ENCODE data around the gene HMBS.
"Not testable (repeated sequence)": the region's sequence is repeated elsewhere in the genome, so short reads cannot be mapped to it uniquely, and the experiment has no call there.

Gene HMBS

DNA sequence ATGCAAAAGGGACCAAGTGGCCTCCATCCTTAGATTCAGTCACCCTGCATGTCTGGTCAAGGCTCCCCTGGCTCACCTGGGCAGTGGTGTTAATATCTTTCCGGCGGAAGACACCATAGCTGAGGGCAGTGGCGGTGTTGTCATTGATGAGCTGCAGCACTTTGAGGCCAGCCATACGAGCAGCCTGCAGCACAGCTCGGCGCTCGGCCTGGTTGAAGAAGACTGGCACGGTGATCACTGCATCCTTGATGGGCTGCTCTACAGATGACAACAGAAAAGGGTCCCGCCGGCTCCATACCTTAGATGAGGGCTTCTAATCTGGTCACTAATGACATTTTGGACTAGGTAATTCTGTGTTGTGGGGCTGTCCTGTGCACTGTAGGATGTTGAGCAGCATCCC, 30.3 kb upstream of the HMBS start:
- CTCF ChIA-PET = interaction anchor here (1.8 to 6.0 kb wide), 3 partner anchors 9 to 23 kb away, joined by 6 to 34 read pairs (median 10); partner anchors contain the start of gene SLC37A4
- POLR2A ChIA-PET = interaction anchor here (0.9 kb wide), 1 partner anchor 8 kb away, joined by 3 read pairs; no protein-coding TSS in a partner anchor

DNA sequence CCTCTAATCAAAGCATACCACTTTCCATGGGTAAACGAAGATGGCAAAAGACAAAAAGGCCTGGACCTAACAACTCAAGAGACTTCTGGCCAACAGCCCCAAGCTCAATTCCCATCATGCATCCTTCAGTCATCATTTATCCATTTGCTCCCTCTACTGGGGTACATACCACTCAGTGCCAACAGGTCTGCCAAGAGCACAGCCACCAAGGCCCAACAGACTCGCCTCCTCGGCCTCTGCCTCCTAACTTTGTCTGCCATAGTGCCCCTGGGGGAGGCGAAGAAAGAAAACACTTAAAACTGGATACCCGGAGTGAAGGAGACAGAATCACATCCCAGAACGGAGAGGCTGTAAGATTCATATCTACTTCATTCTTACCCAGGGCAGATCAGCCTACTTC, 28.8 kb upstream of the HMBS start:
- H3K4me3 ChIP-seq (ENCODE audit: low read depth, low read length) = peak overlapping the region; percentile 85
- no peak for DNase-seq (ENCODE audit: low read depth, low spot score)
- CTCF ChIA-PET = interaction anchor here (0.9 to 6.0 kb wide), 12 partner anchors 8 to 366 kb away, joined by 3 to 34 read pairs (median 6); partner anchors contain the start of genes CBL, SLC37A4 and VPS11
- TF ChIP-seq, protein P1, sequence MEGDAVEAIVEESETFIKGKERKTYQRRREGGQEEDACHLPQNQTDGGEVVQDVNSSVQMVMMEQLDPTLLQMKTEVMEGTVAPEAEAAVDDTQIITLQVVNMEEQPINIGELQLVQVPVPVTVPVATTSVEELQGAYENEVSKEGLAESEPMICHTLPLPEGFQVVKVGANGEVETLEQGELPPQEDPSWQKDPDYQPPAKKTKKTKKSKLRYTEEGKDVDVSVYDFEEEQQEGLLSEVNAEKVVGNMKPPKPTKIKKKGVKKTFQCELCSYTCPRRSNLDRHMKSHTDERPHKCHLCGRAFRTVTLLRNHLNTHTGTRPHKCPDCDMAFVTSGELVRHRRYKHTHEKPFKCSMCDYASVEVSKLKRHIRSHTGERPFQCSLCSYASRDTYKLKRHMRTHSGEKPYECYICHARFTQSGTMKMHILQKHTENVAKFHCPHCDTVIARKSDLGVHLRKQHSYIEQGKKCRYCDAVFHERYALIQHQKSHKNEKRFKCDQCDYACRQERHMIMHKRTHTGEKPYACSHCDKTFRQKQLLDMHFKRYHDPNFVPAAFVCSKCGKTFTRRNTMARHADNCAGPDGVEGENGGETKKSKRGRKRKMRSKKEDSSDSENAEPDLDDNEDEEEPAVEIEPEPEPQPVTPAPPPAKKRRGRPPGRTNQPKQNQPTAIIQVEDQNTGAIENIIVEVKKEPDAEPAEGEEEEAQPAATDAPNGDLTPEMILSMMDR (IDR thresholded peaks at IDR 0.05; ENCODE audit: insufficient read depth, low read length, missing control alignments) = peak; percentile 27
- POLR2A ChIA-PET = interaction anchor here (0.7 to 1.4 kb wide), 2 partner anchors 12 to 351 kb away, joined by 3 to 6 read pairs; partner anchors contain the start of gene VPS11

More for the DNA sequence above, 30.3 kb upstream of the HMBS start:
- H3K4me3 ChIP-seq (ENCODE audit: low read depth, low read length) = no peak overlapping the region; the same call in 1 of the 2 replicates
- no peak for DNase-seq (ENCODE audit: low read depth, low spot score)
- TF ChIP-seq, protein P1 (IDR thresholded peaks at IDR 0.05; ENCODE audit: insufficient read depth, low read length, missing control alignments) = no peak

DNA sequence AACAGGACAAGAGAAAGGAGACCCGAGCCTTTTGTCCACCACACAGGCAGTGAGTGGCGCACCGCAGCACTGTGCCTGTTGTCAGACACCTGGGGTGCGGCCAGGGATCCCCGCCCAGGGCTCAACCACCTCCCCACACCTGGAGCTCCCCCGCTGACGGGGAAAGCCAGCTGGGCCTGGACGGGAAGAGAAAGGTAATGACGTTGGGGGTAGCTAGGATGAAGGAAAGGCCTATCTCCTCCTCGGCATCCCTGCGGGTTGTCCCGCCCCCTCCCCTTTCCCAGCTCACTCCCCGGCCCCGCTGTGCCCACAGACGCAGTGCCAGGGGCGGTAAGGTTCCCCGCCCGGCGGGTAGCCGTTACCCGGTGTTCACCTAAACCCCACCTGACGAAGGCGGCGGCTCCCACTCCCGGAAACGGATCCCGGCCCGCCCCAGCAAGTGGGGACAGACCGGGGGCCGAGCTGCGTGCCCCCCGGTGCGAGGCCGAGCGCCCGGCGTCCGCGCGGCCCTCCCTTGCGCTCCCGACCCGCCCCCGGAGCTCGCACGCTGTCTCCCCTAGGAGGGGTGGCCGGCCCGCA, 28.2 kb upstream of the HMBS start:
- DNase-seq (ENCODE audit: low read depth, low spot score) = no peak
- ChIA-PET CTCF (interaction anchor here (0.9 to 6.0 kb wide), 11 partner anchors 9 to 367 kb away, joined by 3 to 34 read pairs (median 7); partner anchors contain the start of genes SLC37A4 and VPS11), POLR2A (interaction anchor here (0.6 to 1.6 kb wide), 4 partner anchors 11 to 282 kb away, joined by 3 to 6 read pairs (median 4); partner anchors contain the start of gene VPS11)
- H3K4me3 ChIP-seq (ENCODE audit: low read depth, low read length) = peak overlapping the region; percentile 85
- TF ChIP-seq, protein P1 (IDR thresholded peaks at IDR 0.05; ENCODE audit: insufficient read depth, low read length, missing control alignments) = no peak

DNA sequence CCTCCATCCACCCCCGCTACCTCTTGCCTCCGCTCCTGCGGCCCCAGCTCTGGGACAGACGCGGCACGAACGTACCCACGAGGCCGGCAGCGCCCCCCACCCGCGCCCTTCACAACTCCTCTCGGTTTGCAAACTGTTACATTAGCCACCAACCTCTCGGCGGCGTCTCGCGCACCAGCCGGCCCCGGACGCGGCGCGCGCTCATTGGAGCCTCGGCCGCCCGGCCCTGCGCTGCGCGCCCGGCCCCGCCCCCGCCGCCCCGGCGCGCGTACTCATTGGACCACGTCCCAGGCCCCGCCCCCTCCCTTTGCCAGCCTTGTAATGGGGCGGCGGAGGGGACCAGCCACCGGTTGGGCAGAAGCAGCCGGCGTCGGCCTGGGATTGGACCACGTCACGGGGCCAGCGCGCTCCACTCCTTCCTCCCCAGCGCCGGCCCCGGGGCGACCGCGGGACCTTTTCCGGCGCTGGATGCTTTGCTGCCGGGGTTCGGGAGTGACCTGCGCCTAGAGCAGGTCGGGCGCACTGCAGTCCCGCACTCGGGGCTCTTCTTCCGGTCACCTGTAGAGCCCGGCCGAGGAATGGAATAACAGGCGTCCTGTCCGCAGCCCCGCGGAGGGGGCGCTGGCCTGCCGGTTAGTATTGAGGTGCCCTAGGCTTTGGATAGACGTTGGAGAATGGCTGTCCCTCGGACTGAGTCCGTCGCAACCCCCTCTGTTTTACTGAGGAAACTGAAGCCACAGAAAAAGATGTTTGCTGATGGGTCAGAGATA, 27.5 kb upstream of the HMBS start, which contains the start of gene HYOU1:
Gene HYOU1, minus strand, starts transcription at position 206 of the 770 bp plus-strand sequence. CDS start 1,045 bp downstream, outside the sequence.
- TF ChIP-seq, protein P1 (IDR thresholded peaks at IDR 0.05; ENCODE audit: insufficient read depth, low read length, missing control alignments) = peak; percentile 35
- peak; percentile 63 for DNase-seq (ENCODE audit: low read depth, low spot score)
- CTCF ChIA-PET = interaction anchor here (0.9 to 2.6 kb wide), 13 partner anchors 9 to 368 kb away, joined by 3 to 15 read pairs (median 3); partner anchors contain the start of genes C2CD2L and VPS11
- peak within 1 kb of the TSS; percentile 85 for H3K4me3 ChIP-seq (ENCODE audit: low read depth, low read length)
- POLR2A ChIA-PET = interaction anchor here (0.6 to 1.9 kb wide), 5 partner anchors 10 to 281 kb away, joined by 3 to 6 read pairs (median 4); partner anchors contain the start of gene VPS11

DNA sequence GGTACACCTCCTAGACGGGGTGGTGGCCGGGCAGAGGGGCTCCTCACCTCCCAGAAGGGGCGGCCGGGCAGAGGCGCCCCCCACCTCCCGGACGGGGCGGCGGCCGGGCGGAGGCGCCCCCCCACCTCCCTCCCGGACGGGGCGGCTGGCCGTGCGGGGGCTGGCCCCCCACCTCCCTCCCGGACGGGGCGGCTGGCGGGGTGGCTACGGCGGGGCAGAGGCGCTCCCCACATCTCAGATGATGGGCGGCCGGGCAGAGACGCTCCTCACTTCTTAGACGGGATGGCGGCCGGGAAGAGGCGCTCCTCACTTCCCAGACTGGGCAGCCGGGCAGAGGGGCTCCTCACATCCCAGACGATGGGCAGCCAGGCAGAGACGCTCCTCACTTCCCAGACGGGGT, 25.6 kb upstream of the HMBS start:
- ChIA-PET POLR2A (interaction anchor here (1.9 kb wide), 1 partner anchor 8 kb away, joined by 6 read pairs; the partner anchor contains the start of gene VPS11), CTCF (interaction anchor here (2.0 kb wide), 1 partner anchor 28 kb away, joined by 5 read pairs; no protein-coding TSS in a partner anchor)
- not testable (repeated sequence) for DNase-seq (ENCODE audit: low read depth, low spot score)

DNA sequence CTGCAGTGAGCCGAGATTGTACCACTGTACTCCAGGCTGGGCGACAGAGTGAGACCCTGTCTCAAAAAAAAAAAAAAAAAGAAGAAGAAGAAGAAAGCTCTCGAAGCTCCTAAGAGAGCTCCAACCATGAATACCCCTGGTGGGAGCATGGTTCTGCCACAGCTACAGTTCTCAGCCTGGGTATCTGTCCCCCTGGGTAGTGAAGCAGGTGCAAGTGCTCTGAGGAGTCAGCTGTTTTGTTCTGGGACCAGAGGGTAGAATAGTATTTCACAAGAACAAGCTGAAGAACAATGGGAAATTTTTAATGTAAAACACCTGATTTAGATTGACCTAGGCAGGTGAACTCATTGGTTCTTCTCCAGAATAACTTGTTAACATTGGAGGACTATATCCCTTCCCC, 23.4 kb upstream of the HMBS start:
- CTCF ChIA-PET = interaction anchor here (0.6 kb wide), 1 partner anchor 67 kb away, joined by 3 read pairs; no protein-coding TSS in a partner anchor
- POLR2A ChIA-PET = no interaction called here
- no peak overlapping the region for H3K4me3 ChIP-seq (ENCODE audit: low read depth, low read length)
- TF ChIP-seq, protein P1 (IDR thresholded peaks at IDR 0.05; ENCODE audit: insufficient read depth, low read length, missing control alignments) = no peak
- no peak for DNase-seq (ENCODE audit: low read depth, low spot score)

More for the DNA sequence above, 25.6 kb upstream of the HMBS start:
- H3K4me3 ChIP-seq (ENCODE audit: low read depth, low read length) = not testable (repeated sequence)
